ENCODE measurements around the gene OR51D1. TPM values are rescaled to one million over a fixed set of nuclear protein-coding genes. Genes with fewer than 3 reads are reported as not detected.

Gene OR51D1
- not detected for total RNA-seq

- Mint-ChIP-seq H3K27ac (no peak within 1 kb of the TSS), H3K9me3 (ENCODE audit: low read depth) (no peaks in the 10 kb centered on the region), H3K4me3 (no peak within 1 kb of the TSS), H3K27me3 (peaks cover 8% of the 10 kb centered on the region), H3K36me3 (no peaks in the 10 kb centered on the region), H3K4me1 (no peaks in the 10 kb centered on the region)
- CTCF ChIA-PET: interaction anchor here (0.8 to 3.6 kb wide), 18 partner anchors 9 to 450 kb away, joined by 3 to 17 read pairs (median 4); no protein-coding TSS in a partner anchor
- peak; percentile 76 for DNase-seq
- peak; percentile 96 for ATAC-seq
These were observed at the start of gene OR51D1 for GRCh38 chr11:4636962-4637661. Gene OR51D1 (plus strand): TSS chr11:4637477. CDS start chr11:4639791, 2,314 bp downstream.

GRCh38 chr11:4589017-4589416 lies 48.3 kb upstream of the OR51D1 start:
- CTCF ChIA-PET: no interaction called here
- Mint-ChIP-seq H3K27me3 (peaks cover 13% of the 10 kb centered on the region), H3K9me3 (ENCODE audit: low read depth) (no peaks in the 10 kb centered on the region), H3K27ac (no peak overlapping the region), H3K36me3 (no peaks in the 10 kb centered on the region), H3K4me1 (no peaks in the 10 kb centered on the region), H3K4me3 (no peak overlapping the region)
- no peak for ATAC-seq
- no peak for DNase-seq

GRCh38 chr11:4593739-4594138 lies 43.5 kb upstream of the OR51D1 start, which contains the start of gene OR52I1:
Gene OR52I1 (plus strand): TSS chr11:4594039. CDS start chr11:4594039, 0 bp downstream.
- Mint-ChIP-seq H3K9me3 (ENCODE audit: low read depth) (no peaks in the 10 kb centered on the region), H3K36me3 (peaks cover 11% of the 10 kb centered on the region), H3K27ac (no peak within 1 kb of the TSS), H3K27me3 (peaks cover 4% of the 10 kb centered on the region), H3K4me3 (no peak within 1 kb of the TSS), H3K4me1 (no peaks in the 10 kb centered on the region)
- CTCF ChIA-PET: no interaction called here
- DNase-seq (no peak), ATAC-seq (no peak)

GRCh38 chr11:4605057-4605456 lies 32.2 kb upstream of the OR51D1 start:
- Mint-ChIP-seq H3K27me3 (no peaks in the 10 kb centered on the region), H3K4me1 (peaks cover 34% of the 10 kb centered on the region), H3K9me3 (ENCODE audit: low read depth) (no peaks in the 10 kb centered on the region), H3K4me3 (no peak overlapping the region), H3K27ac (no peak overlapping the region), H3K36me3 (peaks cover 21% of the 10 kb centered on the region)
- no peak for DNase-seq
- ATAC-seq: no peak
- CTCF ChIA-PET: interaction anchor here (4.8 kb wide), 1 partner anchor 418 kb away, joined by 21 read pairs; no protein-coding TSS in a partner anchor

- CTCF ChIA-PET: interaction anchor here (1.3 to 4.8 kb wide), 3 partner anchors 31 to 424 kb away, joined by 3 to 21 read pairs (median 6); partner anchors contain the start of gene OR51D1
- ATAC-seq (no peak), DNase-seq (no peak)
- H3K4me3 Mint-ChIP-seq: peak overlapping the region; percentile 87
- H3K27ac Mint-ChIP-seq: no peak overlapping the region
- peaks cover 41% of the 10 kb centered on the region for H3K4me1 Mint-ChIP-seq
- H3K9me3 Mint-ChIP-seq (ENCODE audit: low read depth): no peaks in the 10 kb centered on the region
- H3K36me3 Mint-ChIP-seq: peaks cover 16% of the 10 kb centered on the region
- H3K27me3 Mint-ChIP-seq: no peaks in the 10 kb centered on the region
These were observed 30.9 kb upstream of the OR51D1 start for GRCh38 chr11:4606231-4607015.

GRCh38 chr11:4607096-4607495 lies 30.2 kb upstream of the OR51D1 start:
- peak overlapping the region; percentile 92 for H3K27ac Mint-ChIP-seq
- H3K9me3 Mint-ChIP-seq (ENCODE audit: low read depth): no peaks in the 10 kb centered on the region
- peaks cover 13% of the 10 kb centered on the region for H3K36me3 Mint-ChIP-seq
- no peaks in the 10 kb centered on the region for H3K27me3 Mint-ChIP-seq
- DNase-seq (no peak), ATAC-seq (no peak)
- H3K4me1 Mint-ChIP-seq: peaks cover 41% of the 10 kb centered on the region
- H3K4me3 Mint-ChIP-seq: peak overlapping the region; percentile 87
- CTCF ChIA-PET: interaction anchor here (0.6 to 4.8 kb wide), 5 partner anchors 30 to 473 kb away, joined by 3 to 21 read pairs (median 3); partner anchors contain the start of gene OR51D1

GRCh38 chr11:4607781-4608666 lies 29.3 kb upstream of the OR51D1 start, which contains the start of gene TRIM68:
Gene TRIM68 (minus strand): TSS chr11:4608231. CDS start chr11:4605504, 2,727 bp downstream.
- peak within 1 kb of the TSS; percentile 87 for H3K4me3 Mint-ChIP-seq
- H3K27ac Mint-ChIP-seq: peak within 1 kb of the TSS; percentile 92
- CTCF ChIA-PET: interaction anchor here (0.6 to 4.8 kb wide), 4 partner anchors 402 to 474 kb away, joined by 3 to 21 read pairs (median 4); no protein-coding TSS in a partner anchor
- DNase-seq: peak; percentile 97
- peaks cover 41% of the 10 kb centered on the region for H3K4me1 Mint-ChIP-seq
- ATAC-seq: peak; percentile 100
- peaks cover 13% of the 10 kb centered on the region for H3K36me3 Mint-ChIP-seq
- no peaks in the 10 kb centered on the region for H3K9me3 Mint-ChIP-seq (ENCODE audit: low read depth)
- H3K27me3 Mint-ChIP-seq: no peaks in the 10 kb centered on the region

- Mint-ChIP-seq H3K4me3 (peak overlapping the region; percentile 56), H3K27me3 (no peaks in the 10 kb centered on the region), H3K9me3 (ENCODE audit: low read depth) (no peaks in the 10 kb centered on the region), H3K4me1 (peaks cover 40% of the 10 kb centered on the region), H3K27ac (peak overlapping the region; percentile 85), H3K36me3 (peaks cover 4% of the 10 kb centered on the region)
- no peak for ATAC-seq
- CTCF ChIA-PET: no interaction called here
- DNase-seq: peak; percentile 68
These were observed 26.9 kb upstream of the OR51D1 start for GRCh38 chr11:4610258-4610935.

GRCh38 chr11:4611986-4612385 lies 25.3 kb upstream of the OR51D1 start:
- DNase-seq (no peak), ATAC-seq (no peak)
- Mint-ChIP-seq H3K4me3 (no peak overlapping the region), H3K9me3 (ENCODE audit: low read depth) (no peaks in the 10 kb centered on the region), H3K27ac (no peak overlapping the region), H3K36me3 (peaks cover 2% of the 10 kb centered on the region), H3K4me1 (peaks cover 29% of the 10 kb centered on the region), H3K27me3 (no peaks in the 10 kb centered on the region)
- CTCF ChIA-PET: interaction anchor here (1.0 kb wide), 1 partner anchor 25 kb away, joined by 5 read pairs; the partner anchor contains the start of gene OR51D1

GRCh38 chr11:4615856-4616444 lies 21.3 kb upstream of the OR51D1 start:
- peaks cover 8% of the 10 kb centered on the region for H3K27me3 Mint-ChIP-seq
- CTCF ChIA-PET: no interaction called here
- H3K36me3 Mint-ChIP-seq: no peaks in the 10 kb centered on the region
- no peak overlapping the region for H3K4me3 Mint-ChIP-seq
- H3K4me1 Mint-ChIP-seq: peaks cover 1% of the 10 kb centered on the region
- H3K27ac Mint-ChIP-seq: no peak overlapping the region
- DNase-seq (no peak), ATAC-seq (no peak)
- no peaks in the 10 kb centered on the region for H3K9me3 Mint-ChIP-seq (ENCODE audit: low read depth)

- H3K27me3 Mint-ChIP-seq: peaks cover 13% of the 10 kb centered on the region
- CTCF ChIA-PET: no interaction called here
These were observed 17.8 kb upstream of the OR51D1 start for GRCh38 chr11:4619514-4619913.

More at GRCh38 chr11:4619514-4619913, 17.8 kb upstream of the OR51D1 start:
- no peaks in the 10 kb centered on the region for H3K4me1 Mint-ChIP-seq
- DNase-seq (no peak), ATAC-seq (no peak)
- no peak overlapping the region for H3K27ac Mint-ChIP-seq
- H3K9me3 Mint-ChIP-seq (ENCODE audit: low read depth): no peaks in the 10 kb centered on the region
- H3K4me3 Mint-ChIP-seq: no peak overlapping the region
- H3K36me3 Mint-ChIP-seq: no peaks in the 10 kb centered on the region
